Epidermal melanocyte (primary cell): ENCODE measurements around the gene BMERB1.

Source experiments
- DNase-seq: peaks from one replicate; pipeline ENCODE4 v3.0.0; 2011; ENCODE audit warnings: low spot score; ENCODE audit not compliant: insufficient read length

The BMERB1 gene

DNA sequence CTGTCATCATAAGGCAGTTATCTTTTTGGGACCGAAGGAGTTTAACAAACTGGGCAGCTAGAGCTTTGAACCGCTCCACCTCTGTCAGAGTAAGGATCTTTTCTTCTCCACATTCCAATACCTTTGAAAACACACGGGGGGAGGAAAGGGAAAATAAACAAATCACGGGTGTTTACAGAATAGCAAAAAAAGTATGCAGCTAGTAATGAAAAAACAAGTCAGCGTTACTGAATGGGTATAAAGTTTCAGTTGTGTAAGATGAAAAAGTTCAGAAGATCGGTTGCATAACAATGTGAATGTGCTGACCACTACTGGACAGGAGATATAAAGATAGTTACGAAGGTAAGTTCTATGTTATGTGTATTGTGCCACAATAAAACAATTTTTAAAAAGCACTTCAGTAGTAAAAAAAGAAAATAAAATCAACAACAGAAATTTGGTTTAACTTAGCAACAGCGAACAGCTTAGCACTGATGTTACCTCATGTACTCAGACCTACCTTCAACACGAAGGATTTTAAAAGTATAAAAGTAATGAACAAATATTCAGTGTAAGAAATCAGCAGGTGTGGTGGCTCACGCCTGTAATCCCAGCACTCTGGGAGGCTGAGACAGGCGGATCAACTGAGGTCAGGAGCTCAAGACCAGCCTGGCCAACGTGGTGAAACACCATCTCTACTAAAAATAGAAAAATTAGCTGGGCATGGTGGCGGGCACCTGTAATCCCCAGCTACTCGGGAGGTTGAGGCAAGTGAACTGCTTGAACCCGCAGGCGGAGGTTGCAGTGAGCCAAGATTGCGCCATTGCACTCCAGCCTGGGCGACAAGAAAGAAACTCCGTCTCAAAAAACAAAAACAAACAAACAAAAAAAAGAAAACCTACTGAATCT is 174.3 kb downstream of the BMERB1 start:
- DNase-seq: no peak

DNA sequence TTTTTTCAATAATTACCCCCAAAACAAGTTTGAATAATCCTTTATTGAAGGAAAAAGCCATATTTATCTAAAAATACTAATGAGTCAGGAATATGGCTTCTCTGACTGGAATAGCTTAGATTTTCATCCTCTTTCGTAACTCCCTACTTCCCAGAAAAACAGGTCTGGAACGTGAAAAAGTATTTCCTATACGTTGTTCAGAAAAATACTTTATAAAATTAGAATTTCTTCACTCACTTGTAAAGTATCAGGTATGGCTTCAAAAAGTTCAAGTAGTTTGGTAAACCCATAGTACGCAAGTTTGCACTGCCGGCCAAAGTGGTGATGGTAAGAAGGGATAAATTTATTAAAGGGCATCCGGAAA is 174.9 kb downstream of the BMERB1 start:
- DNase-seq: no peak

DNA sequence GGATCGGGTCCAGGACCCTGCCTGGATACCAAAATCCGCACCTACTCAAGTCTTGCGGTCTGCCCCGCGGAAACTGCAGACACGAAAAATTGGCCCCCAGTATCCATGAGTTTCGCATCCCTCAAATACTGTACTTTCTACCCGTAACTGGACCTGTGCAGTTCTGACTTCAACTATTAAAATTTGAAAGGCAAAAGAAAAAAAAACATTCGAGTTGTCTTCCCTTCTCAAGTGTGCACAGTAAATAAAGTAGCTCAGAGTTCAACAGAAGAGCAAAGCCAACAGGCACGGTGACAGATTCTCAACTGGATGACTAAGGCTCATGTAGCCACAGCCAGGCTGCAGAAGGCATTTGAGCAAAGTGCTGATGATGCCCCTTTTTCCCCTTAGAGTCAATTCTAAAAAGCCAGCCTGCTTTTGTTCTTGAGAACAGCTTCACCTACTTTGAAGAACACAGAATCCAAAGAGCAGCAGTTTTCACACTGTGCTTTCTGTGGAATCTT is 176.0 kb downstream of the BMERB1 start:
- no peak for DNase-seq

DNA sequence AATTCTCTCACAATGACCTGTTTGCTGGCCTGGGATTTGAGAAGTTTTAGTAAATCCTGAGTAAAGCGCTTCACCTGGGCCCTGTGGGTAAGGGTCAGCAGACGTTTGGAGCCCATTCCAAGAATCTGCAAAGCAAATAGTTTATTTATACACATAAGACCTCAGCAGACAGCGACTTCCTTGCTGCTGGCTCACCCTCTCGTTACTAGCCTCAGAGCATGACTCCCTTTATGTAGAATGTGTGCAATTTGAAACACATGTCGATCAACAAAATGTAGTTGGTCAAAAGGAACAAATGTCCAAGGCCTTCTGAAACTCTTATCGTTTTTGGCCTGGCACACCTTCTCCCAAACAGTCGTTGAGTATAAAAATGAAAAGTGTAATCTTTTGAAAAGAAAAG is 177.2 kb downstream of the BMERB1 start:
- no peak for DNase-seq

DNA sequence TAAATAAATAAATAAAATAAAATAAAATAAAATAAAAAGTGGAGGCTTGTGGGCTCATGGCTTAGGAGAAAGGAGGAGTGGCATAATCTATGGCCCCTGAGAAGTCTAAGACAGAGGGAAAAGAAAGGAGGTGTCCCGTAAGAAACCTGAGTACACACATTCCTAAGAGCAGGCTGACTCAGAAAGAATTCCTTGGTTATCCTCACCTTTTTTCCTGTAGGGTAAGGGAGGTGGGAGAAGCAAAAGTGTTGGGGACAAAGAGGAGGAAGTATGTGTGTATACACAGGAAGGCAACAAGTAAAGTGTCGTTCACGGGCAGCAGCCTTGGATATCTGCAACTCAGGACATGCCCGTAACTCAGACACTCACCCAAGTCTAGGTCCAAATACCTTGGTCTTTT is 179.3 kb downstream of the BMERB1 start:
- no peak for DNase-seq

DNA sequence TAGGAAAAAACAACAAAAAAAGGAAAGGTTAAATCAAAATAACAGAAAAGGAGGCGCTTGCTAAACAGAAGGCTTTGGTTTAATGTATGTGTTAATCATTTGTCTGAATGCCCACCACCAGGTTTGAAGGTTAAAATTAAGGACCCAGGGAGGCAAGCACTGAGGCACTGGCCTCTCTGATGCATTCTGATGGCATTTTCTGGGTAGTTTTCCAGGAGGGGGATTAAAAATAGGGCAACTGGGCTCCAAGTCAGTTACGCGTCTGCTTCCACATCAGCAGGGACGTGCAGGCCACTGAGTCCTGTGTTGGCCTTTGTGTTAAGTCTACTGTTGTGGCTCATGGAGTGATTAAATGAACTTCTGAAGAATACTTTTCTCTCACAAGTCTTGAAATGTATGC is 181.6 kb downstream of the BMERB1 start:
- DNase-seq: no peak

DNA sequence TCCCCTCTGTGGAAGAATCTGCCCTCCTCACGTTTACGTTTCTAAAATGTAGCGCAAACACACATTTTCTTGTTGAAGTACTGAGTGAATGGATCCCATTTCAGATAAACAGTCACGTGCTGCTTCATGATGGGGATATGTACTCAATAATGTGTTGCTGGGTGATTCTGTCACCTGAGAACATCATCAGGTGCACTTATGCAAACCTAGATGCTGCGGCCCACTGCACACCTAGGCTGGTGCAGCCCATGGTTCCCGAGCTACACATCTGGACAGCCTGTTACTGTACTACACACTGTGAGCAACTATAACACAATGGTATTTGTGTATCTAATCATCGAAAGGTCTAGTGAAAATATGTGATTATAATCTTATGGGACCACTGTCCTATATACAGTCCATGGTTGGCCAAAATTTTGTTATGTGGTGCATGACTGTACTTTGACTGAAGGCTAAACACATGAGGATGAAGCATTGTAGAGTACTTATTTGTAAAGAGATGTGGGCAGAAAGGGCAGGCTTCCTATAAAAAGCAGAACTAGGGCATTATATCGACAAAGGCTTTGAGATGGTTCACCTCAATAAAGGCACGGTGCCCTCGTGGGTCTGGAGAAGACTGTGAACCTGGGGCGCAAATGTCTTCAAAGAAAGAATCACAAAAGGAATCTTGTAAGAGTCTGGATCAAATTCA is 182.2 kb downstream of the BMERB1 start:
- DNase-seq: no peak

DNA sequence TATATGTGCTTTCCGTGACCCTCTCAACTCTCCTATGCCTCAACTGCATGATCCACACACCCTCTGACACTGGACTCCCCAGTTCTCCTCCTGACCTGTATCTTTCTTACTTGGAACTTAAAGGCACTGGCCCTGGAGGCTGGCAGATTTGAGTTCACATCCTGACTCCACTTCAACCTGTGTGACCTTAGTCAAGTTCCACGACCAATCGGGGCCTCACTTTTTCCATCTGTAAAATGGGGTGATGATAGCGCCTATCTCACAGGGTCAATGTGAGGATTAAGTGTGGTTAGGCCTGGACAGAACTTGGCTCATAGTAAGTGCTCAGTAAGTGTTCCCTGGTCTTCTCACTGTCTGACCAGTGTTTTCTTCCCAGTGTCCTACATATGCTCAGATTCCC is 183.5 kb downstream of the BMERB1 start:
- no peak for DNase-seq

DNA sequence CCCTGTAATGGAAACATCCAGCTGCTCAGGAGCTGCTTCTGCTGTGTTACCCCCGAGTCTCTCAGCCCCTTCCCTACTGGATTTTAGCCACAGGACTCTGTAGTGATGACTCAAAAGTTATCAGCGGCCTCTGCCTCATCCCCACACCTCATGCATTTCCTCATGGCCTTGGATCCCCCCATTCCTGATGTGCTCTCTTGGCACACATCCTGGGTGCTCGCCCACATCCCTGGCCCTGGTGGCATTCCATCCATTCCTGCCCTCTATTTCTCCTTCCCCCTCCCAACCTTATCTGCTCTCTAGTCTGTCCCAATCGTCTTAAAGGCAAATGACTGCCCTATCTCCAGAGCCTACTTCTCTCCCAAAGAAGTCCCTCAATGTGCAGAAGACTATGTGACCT is 184.0 kb downstream of the BMERB1 start:
- no peak for DNase-seq

DNA sequence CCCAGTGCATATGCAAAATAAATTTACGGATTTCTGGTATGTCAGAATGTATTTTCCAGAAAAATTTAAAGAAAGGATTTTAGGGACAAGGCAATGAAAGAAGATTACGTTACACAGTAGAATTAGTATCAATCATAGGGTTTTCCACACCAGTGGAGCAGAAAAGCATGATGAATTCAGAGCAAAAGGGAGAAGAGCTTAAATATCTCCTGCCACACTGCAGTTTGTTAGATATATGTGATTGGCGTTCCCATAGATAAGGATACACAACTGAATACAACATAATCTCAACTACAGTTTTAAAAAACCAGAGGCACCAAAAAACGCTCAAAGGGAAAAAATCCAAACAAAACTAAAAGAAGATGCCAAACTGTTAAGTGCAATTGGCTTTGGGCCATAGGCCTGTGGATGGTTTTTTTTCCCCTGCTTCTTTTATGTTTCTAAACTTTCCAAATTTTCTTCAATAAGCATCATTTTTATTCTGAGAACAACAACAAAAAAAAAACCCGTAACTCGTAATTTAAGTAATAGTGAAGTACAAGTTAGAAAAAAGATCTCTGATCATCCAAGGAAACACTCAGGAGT is 186.3 kb downstream of the BMERB1 start:
- no peak for DNase-seq

DNA sequence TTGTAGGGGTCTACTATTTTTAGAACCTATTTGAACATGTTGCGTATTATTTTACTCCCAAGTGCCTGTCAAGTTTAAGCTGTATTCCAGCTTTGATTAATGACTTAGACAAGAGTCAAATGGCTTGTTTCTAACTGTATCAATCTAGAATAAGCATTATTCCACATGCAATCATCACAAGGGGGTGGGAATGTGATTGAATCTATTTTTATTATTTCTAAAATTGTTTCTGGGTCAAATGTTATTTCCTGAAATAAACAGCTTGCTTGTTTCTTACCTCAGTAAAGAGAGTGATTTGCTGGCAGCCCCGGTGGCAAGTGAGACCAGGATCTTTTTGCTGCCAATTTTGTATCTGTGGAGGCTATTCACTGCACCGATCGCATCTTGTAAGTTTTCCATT is 187.1 kb downstream of the BMERB1 start:
- DNase-seq: no peak

DNA sequence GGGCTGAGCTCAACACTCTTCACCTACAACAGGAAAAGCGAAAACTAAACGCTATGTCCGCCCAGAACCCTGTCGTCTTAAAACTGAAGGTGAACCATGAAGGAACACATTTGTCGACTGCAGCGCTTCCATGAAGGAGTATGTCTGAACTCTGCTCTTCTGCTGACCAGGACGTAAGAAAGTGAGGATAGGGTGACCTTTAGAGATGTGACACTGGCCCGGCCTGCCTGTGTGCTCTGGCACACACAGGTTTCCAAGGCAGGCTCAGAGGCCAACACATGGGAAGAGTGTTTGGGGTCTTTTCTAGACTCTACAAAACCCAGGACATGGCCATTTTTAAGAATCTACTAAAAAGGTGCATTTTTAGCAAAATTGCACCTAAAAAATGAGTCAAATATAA is 187.5 kb downstream of the BMERB1 start:
- DNase-seq: no peak

DNA sequence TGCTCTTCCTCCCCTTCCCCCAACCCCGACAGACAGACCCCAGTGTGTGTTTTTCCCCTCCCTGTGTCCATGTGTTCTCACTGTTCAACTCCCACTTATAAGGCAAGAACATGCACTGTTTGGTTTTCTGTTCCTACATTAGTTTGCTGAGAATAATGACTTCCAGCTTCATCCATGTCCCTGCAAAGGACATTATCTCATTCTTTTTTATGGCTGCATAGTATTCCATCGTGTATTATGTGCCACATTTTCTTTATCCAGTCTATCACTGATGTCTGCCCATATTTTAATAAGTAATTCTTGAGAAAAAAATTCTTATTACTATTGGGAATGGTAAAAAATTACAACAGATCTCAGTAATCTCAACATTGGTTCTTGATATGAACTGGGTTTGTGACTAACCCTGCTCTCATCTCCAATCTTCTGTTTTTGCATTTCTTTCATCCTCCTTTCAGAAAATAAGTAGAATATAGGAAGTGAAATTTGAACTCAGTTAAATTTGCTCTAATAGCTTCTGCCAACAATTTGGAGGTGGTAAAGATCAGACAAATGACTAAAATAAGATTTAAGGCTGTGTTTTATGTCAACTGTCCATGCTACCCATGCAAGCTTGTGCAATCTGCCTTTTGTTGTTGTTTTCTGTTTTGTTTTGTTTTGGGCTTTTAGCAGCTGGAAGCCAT is 197.5 kb downstream of the BMERB1 start:
- no peak for DNase-seq

DNA sequence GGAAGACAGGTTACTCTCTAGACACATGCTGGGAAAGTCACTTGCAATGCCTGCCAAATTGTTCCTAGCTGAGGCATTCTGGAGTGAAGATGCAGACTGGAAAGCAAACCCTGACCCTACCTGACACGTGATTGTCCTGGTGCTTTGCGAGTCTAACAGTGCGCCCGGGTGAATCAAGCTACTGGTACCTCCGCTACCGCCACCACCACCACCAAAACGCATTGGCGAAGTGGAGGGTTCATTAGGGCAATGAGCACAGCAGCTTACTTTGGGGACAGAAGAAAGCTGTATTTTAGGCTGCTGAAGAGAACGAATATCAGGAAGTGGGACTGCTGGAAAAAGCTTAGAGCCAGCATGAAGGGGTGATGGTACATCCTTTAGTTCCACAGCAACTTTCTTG is 201.5 kb downstream of the BMERB1 start:
- DNase-seq: no peak

DNA sequence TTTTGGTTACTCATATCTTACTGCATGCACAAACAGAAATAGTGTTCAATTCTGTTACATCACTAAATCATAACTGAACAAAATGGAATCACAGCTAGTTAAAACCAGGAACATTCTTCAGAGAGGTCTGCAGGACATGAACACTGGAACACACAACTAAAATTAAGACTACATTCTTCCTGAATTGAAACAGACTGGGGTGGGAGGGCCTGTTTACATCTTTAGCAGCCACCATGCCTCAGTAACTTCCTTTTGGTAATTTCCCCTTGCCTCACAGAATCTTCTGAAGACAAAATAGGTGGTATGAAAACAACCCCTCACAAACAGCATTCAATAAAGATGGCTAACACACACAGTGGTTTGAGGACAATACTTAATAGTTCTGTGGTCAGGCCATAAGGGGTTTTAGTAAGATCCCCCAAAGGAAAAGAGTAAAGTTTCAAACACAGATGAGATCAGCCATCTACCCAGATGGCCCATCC is 202.0 kb downstream of the BMERB1 start:
- DNase-seq: no peak
